Heart left ventricle (tissue), 16 donors: ENCODE measurements around the gene DCAF4L1. TPM values are rescaled to one million over a fixed set of nuclear protein-coding genes. Genes with fewer than 3 reads are reported as not detected.

Experiments
- ATAC-seq, 4 donors: fragments of 200-7000 bp; cut with Tn5 transposase; one replicate each; pipeline ENCODE4 v1.9.1; 2020 to 2022; ENCODE audit warnings: moderate library complexity in 4 of 4, mild to moderate bottlenecking in 3 of 4, moderate number of reproducible peaks in 1 of 4
- DNase-seq, 5 donors: peaks; one replicate each; pipeline ENCODE4 v3.0.0-alpha.2; 2020
- H3K27ac ChIP-seq, 12 donors: fragments of 200-600 bp; sonication (generic) in 4 of 12; one replicate each; pipeline versions ENCODE4 v1.5.0 to v1.8.0; 2016 to 2022; ENCODE audit warnings: mild to moderate bottlenecking in 2 of 12
- H3K27me3 ChIP-seq, 9 donors: fragments of 200-600 bp; sonication (generic) in 2 of 9; one replicate each; pipeline versions ENCODE4 v1.5.1 to v1.8.0; 2016 to 2022; ENCODE audit warnings: mild to moderate bottlenecking in 3 of 9
- H3K36me3 ChIP-seq, 9 donors: fragments of 200-600 bp; sonication (generic) in 2 of 9; one replicate each; pipeline versions ENCODE4 v1.5.0 to v1.8.0; 2018 to 2022; ENCODE audit warnings: mild to moderate bottlenecking in 2 of 9
- H3K4me1 ChIP-seq, 12 donors: fragments of 200-600 bp; sonication (generic) in 4 of 12; one replicate each; pipeline versions ENCODE4 v1.5.0 to v1.8.0; 2016 to 2022; ENCODE audit warnings: mild to moderate bottlenecking in 3 of 12
- H3K4me3 ChIP-seq, 12 donors: fragments of 200-600 bp; sonication (generic) in 4 of 12; one replicate each; pipeline versions ENCODE4 v1.5.0 to v1.8.0; 2017 to 2022; ENCODE audit warnings: mild to moderate bottlenecking in 9 of 12, moderate library complexity in 4 of 12
- H3K9me3 ChIP-seq, 12 donors: fragments of 200-600 bp; sonication (generic) in 4 of 12; one replicate each; pipeline versions ENCODE4 v1.5.0 to v1.8.0; 2016 to 2022; ENCODE audit warnings: mild to moderate bottlenecking in 1 of 12
- CTCF ChIP-seq, 12 donors: fragments of 200-600 bp; sonication (generic) in 4 of 12; IDR thresholded peaks; one replicate each; pipeline versions ENCODE4 v1.5.0 to v1.8.0; 2018 to 2022; ENCODE audit warnings: antibody characterized with exemption in 12 of 12, mild to moderate bottlenecking in 5 of 12
- POLR2A ChIP-seq, 2 donors: fragments of 450-650 bp; IDR thresholded peaks; one replicate each; pipeline ENCODE4 v1.6.1; 2017; ENCODE audit warnings: antibody characterized with exemption in 2 of 2, mild to moderate bottlenecking in 2 of 2, moderate library complexity in 2 of 2
- WGBS, 4 donors: extraction: QIAGEN DNeasy Blood & Tissue Kit in 2 of 4; methylation state at CpG; one replicate each; pipeline versions ENCODE4 v1.1.5 to v1.1.7; 2013 to 2018; 5-methylcytosine and 5-hydroxymethylcytosine counted together
- intact Hi-C, 10 donors: fragments of 100-400 bp; cut with DNase I; formaldehyde crosslinking; loops; one replicate each; pipeline versions ENCODE4 v1.11.1 to v1.14.2; 2022
- polyA plus RNA-seq, 2 donors: library from polyadenylated mRNA; stranded (reverse); fragments of 200-250 nt; gene quantifications; one replicate each; pipeline ENCODE4 v1.2.3, GENCODE V29; 2013
- total RNA-seq, 9 donors: library from RNA; depleted of rRNA in 2 of 9; stranded (reverse); fragments of >200 nt in 2 of 9; fragmentation: NEBNext Ultra II Directional in 3 of 9; extraction: Animal tissue kit (Norgen Biotek cat#: 25700) in 3 of 9; gene quantifications; one replicate each; pipeline versions ENCODE4 v1.1.0 to v1.2.4, GENCODE V29; 2016 to 2023
- donor health status: ischemic (EF 13 %, LVEDD 7.1; RV severe dilation, severe dysfunction).
- donor health status: healthy with polysubstance abuse.
- donor health status: DM: no; HTN: yes; CAD: no.
- donor health status: DM: no; HTN: no; CAD: no.
- donor health status: ischemic (EF 25% LVEDD 6.9; RV normal size, moderate dysfunction).
- donor health status: ischemic (EF 25% LVEDD 5.7; RV mildly dilated, moderate dysfunction).
- donor health status: healthy.
- donor health status: DM: yes; HTN: yes; CAD: no.
- donor health status: ischemic (EF 35%, LVEDD 5.7; RV mildly dilated, moderate dysfunction).
- donor health status: nonischemic (EF 11% LVEDD 7.7; RV severe dilation, severe dysfunction).
- donor health status: DM: yes; HTN: yes; CAD: no.
- donor health status: PGD.
- donor health status: ischemic (EF 29% LVEDD 5.4; RV normal size, mild dysfunction).
- donor health status: nonischemic (EF 23%, LVEDD 6.1; RV moderate dilation, normal function).

DCAF4L1 gene
- total and polyA plus RNA-seq, 11 donors: 0.05 to 0.46 (median 0.24) TPM

GRCh38 chr4:42018451-42018850 lies 36.9 kb downstream of the DCAF4L1 start:
- intact Hi-C loops: no loop called here
- no peak for ATAC-seq

More at GRCh38 chr4:42018451-42018850, 36.9 kb downstream of the DCAF4L1 start:
- TF ChIP-seq POLR2A (IDR thresholded peaks at IDR 0.05) (no peak), CTCF (IDR thresholded peaks at IDR 0.05) (no peak)
- Histone ChIP-seq H3K4me3 (no peak overlapping the region), H3K4me1 (peaks cover 0 to 9% (median 0%) of the 10 kb centered on the region in 12 donors), H3K36me3 (peaks cover 0 to 53% (median 32%) of the 10 kb centered on the region in 9 donors), H3K27ac (no peak overlapping the region), H3K9me3 (no peaks in the 10 kb centered on the region), H3K27me3 (no peaks in the 10 kb centered on the region)
- 92 to 94% (median 93%) methylated on average over 2 of the region's 2 CpGs for WGBS, 4 donors
- no peak for DNase-seq

Other genes with a start within 250 kb of the DCAF4L1 start
- not detected for gene PHOX2B, start 233.0 kb upstream of the DCAF4L1 start, total RNA-seq
- not detected for gene PHOX2B, start 233.0 kb upstream of the DCAF4L1 start, polyA plus RNA-seq
- gene TMEM33, start 46.3 kb upstream of the DCAF4L1 start, total RNA-seq: 10 to 100 TPM; 22.6 to 41.5 (median 27.8) TPM
- gene TMEM33, start 46.3 kb upstream of the DCAF4L1 start, polyA plus RNA-seq: 10 to 100 TPM in 1 of 2 donors, 1 to 10 TPM in 1; 5.4 to 18.4 TPM
- 10 to 100 TPM; 48.9 to 99.2 (median 74.5) TPM for gene SLC30A9, start 8.8 kb downstream of the DCAF4L1 start, total RNA-seq
- gene SLC30A9, start 8.8 kb downstream of the DCAF4L1 start, polyA plus RNA-seq: 10 to 100 TPM; 10.3 to 31.7 TPM
- gene BEND4, start 170.9 kb downstream of the DCAF4L1 start, total RNA-seq: under 1 TPM in 4 of 9 donors, not detected in 5; 0.02 to 0.28 (median 0.06) TPM
- gene BEND4, start 170.9 kb downstream of the DCAF4L1 start, polyA plus RNA-seq: under 1 TPM in 1 of 2 donors, not detected in 1; 0.01 TPM